ENCODE results near the gene SCYGR5. TPM values are rescaled to one million over a fixed set of nuclear protein-coding genes. Genes with fewer than 3 reads are reported as not detected.

SCYGR5 gene
- total and polyA plus RNA-seq, 2 donors from 2014 or later: not detected

GRCh38 chr2:227701556-227701955 lies 35.0 kb downstream of the SCYGR5 start:
- intact Hi-C loops (cut with DNase I): no loop called here
- Histone ChIP-seq H3K27ac (ENCODE audit: low read depth in 2 of 2, low read length in 2 of 2) (no peak overlapping the region), H3K4me1 (ENCODE audit: control insufficient read depth in 2 of 3, insufficient read depth in 2 of 3, low read depth in 1 of 3, low read length in 3 of 3) (no peaks in the 10 kb centered on the region), H3K9ac (ENCODE audit: low read length in 3 of 3) (no peak overlapping the region), H3K4me3 (ENCODE audit: low read length in 3 of 3) (no peak overlapping the region), H3K27me3 (ENCODE audit: control insufficient read depth, insufficient read depth, low read length) (no peaks in the 10 kb centered on the region), H3K9me3 (ENCODE audit: control insufficient read depth in 2 of 3, insufficient read depth in 1 of 3, low read length in 3 of 3) (no peaks in the 10 kb centered on the region), H3K36me3 (ENCODE audit: control insufficient read depth in 2 of 3, insufficient read depth in 3 of 3, low read length in 3 of 3) (no peaks in the 10 kb centered on the region)
- TF ChIP-seq, protein P1, sequence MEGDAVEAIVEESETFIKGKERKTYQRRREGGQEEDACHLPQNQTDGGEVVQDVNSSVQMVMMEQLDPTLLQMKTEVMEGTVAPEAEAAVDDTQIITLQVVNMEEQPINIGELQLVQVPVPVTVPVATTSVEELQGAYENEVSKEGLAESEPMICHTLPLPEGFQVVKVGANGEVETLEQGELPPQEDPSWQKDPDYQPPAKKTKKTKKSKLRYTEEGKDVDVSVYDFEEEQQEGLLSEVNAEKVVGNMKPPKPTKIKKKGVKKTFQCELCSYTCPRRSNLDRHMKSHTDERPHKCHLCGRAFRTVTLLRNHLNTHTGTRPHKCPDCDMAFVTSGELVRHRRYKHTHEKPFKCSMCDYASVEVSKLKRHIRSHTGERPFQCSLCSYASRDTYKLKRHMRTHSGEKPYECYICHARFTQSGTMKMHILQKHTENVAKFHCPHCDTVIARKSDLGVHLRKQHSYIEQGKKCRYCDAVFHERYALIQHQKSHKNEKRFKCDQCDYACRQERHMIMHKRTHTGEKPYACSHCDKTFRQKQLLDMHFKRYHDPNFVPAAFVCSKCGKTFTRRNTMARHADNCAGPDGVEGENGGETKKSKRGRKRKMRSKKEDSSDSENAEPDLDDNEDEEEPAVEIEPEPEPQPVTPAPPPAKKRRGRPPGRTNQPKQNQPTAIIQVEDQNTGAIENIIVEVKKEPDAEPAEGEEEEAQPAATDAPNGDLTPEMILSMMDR (IDR thresholded peaks at IDR 0.05; ENCODE audit: borderline replicate concordance, extremely low read depth, insufficient read depth): no peak
- no peak for DNase-seq
- FAIRE-seq: no peak

GRCh38 chr2:227703280-227703732 lies 36.7 kb downstream of the SCYGR5 start:
- intact Hi-C loops (cut with DNase I): no loop called here
- DNase-seq (no peak), FAIRE-seq (no peak)
- Histone ChIP-seq H3K27ac (ENCODE audit: low read depth in 2 of 2, low read length in 2 of 2) (peak overlapping the region in 1 of 2 donors; percentile 11), H3K9me3 (ENCODE audit: control insufficient read depth in 2 of 3, insufficient read depth in 1 of 3, low read length in 3 of 3) (no peaks in the 10 kb centered on the region), H3K27me3 (ENCODE audit: control insufficient read depth, insufficient read depth, low read length) (no peaks in the 10 kb centered on the region), H3K4me1 (ENCODE audit: control insufficient read depth in 2 of 3, insufficient read depth in 2 of 3, low read depth in 1 of 3, low read length in 3 of 3) (no peaks in the 10 kb centered on the region), H3K36me3 (ENCODE audit: control insufficient read depth in 2 of 3, insufficient read depth in 3 of 3, low read length in 3 of 3) (no peaks in the 10 kb centered on the region), H3K9ac (ENCODE audit: low read length in 3 of 3) (no peak overlapping the region), H3K4me3 (ENCODE audit: low read length in 3 of 3) (no peak overlapping the region)
- TF ChIP-seq, protein P1 (IDR thresholded peaks at IDR 0.05; ENCODE audit: borderline replicate concordance, extremely low read depth, insufficient read depth): no peak

DNA sequence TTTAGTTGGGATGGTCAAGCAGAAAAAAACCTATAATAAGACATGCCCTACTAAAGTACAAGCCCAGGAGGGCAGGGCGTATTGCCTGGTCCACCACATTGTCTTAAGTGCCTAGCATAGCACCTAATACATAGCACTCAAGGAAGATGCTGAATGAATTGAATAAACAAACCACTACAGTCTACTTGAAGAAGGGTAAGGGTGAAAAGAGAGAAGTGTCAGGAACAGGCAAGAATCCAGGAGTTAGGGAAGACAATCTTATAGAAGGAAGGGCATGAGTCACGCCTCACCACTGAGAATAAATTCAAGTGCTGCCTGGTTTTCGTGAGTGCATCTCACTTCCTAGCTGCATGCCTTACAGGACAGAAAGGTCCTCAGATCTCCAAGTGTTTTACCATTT lies 37.4 kb downstream of the SCYGR5 start:
- H3K4me1 ChIP-seq (ENCODE audit: control insufficient read depth in 2 of 3, insufficient read depth in 2 of 3, low read depth in 1 of 3, low read length in 3 of 3): no peaks in the 10 kb centered on the region
- TF ChIP-seq, protein P1 (IDR thresholded peaks at IDR 0.05; ENCODE audit: borderline replicate concordance, extremely low read depth, insufficient read depth): no peak
- H3K27me3 ChIP-seq (ENCODE audit: control insufficient read depth, insufficient read depth, low read length): no peaks in the 10 kb centered on the region
- intact Hi-C loops (cut with DNase I): no loop called here
- H3K36me3 ChIP-seq (ENCODE audit: control insufficient read depth in 2 of 3, insufficient read depth in 3 of 3, low read length in 3 of 3): no peaks in the 10 kb centered on the region
- H3K9ac ChIP-seq (ENCODE audit: low read length in 3 of 3): no peak overlapping the region
- H3K9me3 ChIP-seq (ENCODE audit: control insufficient read depth in 2 of 3, insufficient read depth in 1 of 3, low read length in 3 of 3): no peaks in the 10 kb centered on the region
- no peak overlapping the region for H3K4me3 ChIP-seq (ENCODE audit: low read length in 3 of 3)
- FAIRE-seq: no peak
- DNase-seq: no peak
- no peak overlapping the region for H3K27ac ChIP-seq (ENCODE audit: low read depth in 2 of 2, low read length in 2 of 2)

DNA sequence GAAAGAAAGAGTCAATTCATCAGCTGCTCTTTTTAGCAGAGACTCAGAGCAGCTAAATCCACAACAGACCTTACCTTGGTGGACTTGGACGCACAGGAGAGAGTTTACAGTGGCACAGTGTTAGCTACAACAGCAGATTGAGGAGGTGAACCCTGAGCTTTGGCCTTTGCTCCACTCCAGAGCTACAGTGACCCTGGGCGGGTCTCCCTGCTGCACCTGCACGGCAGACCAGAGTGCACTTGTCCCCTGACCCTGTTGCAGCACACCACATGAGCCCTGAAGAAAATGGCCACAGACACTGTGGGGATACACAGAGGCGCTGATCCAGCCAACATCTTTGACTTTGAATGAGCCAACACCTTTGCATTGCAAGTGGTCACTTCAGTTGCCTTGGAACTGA lies 40.3 kb downstream of the SCYGR5 start:
- FAIRE-seq: no peak
- intact Hi-C loops (cut with DNase I): no loop called here
- Histone ChIP-seq H3K4me1 (ENCODE audit: control insufficient read depth in 2 of 3, insufficient read depth in 2 of 3, low read depth in 1 of 3, low read length in 3 of 3) (no peaks in the 10 kb centered on the region), H3K9ac (ENCODE audit: low read length in 3 of 3) (no peak overlapping the region), H3K27me3 (ENCODE audit: control insufficient read depth, insufficient read depth, low read length) (no peaks in the 10 kb centered on the region), H3K36me3 (ENCODE audit: control insufficient read depth in 2 of 3, insufficient read depth in 3 of 3, low read length in 3 of 3) (no peaks in the 10 kb centered on the region), H3K4me3 (ENCODE audit: low read length in 3 of 3) (no peak overlapping the region), H3K9me3 (ENCODE audit: control insufficient read depth in 2 of 3, insufficient read depth in 1 of 3, low read length in 3 of 3) (no peaks in the 10 kb centered on the region), H3K27ac (ENCODE audit: low read depth in 2 of 2, low read length in 2 of 2) (no peak overlapping the region)
- no peak for DNase-seq
- TF ChIP-seq, protein P1 (IDR thresholded peaks at IDR 0.05; ENCODE audit: borderline replicate concordance, extremely low read depth, insufficient read depth): no peak

Measured in kidney (tissue), 14 donors.